ENCODE data around the gene UBR3.

Gene UBR3

DNA sequence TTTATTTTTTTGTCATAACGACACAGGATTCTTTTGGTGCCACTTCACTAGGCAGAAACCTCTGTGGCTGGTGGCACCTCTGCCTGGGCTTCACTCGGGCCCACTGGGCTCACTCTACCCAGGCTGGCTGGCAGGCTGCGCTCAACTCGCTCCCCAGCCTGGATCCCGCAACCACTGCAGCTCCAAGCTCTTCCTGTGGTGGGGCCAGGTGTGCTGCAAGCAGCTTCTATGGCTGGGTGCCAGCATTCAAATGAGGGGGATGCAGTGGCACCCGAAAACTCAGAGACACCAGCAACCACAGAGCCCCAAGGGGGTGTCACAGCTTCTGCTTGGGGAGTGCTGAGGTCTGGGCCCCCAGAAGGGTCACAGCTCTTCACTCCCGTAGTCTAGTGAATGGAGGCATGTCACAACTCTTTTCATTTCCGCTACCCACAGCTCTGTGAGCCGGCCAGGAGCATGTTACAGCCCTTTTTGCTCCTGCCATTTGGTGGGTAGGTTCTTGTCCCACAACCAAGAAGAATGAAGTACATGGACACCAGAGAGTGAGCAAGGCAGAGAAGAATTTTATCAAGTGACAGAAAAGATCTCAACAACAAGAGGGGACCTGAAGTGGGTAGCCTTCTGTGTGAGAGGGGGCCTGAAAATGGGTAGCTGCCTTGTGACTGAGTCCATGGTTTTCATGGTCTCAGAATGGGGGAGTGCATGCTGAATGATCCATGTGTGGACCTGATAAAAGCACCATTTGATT lies 170.1 kb downstream of the UBR3 start:
- in situ Hi-C loops (cut with MboI; ENCODE audit: low sequenced_read_pairs) = no loop called here

DNA sequence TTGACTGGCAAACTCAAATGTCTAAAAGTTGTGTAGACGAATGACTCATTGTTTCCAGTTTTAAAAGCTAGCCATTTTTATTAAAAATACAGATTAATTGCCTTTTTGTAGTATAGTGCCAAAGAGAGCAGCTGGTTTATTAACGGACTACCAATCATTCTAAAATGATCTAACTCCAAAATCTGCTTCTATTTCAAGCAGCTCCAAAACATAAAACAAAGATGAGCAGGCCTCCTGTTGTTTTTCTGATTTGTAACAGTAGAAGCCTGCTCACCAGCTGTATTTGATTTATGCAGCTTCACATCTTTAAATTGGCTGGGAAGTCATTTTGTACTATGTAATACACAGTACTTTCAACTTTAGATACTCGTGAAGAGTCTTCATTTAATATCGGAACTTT lies 171.8 kb downstream of the UBR3 start:
- in situ Hi-C loops (cut with MboI; ENCODE audit: low sequenced_read_pairs) = no loop called here

DNA sequence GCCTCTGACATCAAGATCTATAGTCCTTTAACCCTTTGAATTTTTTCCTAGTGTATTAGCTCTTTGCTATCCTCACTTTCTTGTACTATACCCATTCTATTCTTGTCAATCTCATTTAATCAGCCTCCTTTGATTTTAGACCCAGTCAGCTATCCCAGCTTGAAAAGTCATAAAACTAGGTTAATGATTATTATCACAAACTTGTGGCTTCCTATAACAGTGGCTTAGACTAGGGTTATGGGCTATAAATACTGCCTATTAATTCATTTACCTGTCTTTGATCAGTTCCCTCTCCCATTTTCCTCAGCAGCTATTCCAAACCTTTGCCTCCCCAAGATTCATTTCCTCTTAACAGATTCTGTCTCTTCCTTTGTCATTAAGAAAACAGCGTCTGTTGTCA lies 174.8 kb downstream of the UBR3 start:
- in situ Hi-C loops (cut with MboI; ENCODE audit: low sequenced_read_pairs) = no loop called here

DNA sequence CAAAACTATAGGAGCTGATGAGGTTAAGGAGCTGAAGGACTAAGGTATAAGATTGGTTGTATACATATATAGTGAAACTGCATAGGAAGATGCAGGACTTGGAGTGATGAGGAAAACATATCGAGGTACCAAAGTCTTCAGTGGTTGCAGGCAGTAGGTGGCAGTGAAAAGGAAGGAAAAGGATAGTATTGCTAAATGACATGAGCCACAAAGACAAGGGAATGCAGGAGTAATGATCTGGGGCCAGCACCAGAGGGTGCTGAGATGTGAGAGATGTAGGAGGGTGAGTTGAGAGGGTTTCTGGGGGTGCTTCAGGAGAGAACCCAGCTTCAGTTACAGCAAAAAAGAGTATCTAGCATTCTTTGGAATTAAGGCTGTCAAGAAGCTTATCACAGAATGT lies 178.4 kb downstream of the UBR3 start:
- in situ Hi-C loops (cut with MboI; ENCODE audit: low sequenced_read_pairs) = no loop called here

DNA sequence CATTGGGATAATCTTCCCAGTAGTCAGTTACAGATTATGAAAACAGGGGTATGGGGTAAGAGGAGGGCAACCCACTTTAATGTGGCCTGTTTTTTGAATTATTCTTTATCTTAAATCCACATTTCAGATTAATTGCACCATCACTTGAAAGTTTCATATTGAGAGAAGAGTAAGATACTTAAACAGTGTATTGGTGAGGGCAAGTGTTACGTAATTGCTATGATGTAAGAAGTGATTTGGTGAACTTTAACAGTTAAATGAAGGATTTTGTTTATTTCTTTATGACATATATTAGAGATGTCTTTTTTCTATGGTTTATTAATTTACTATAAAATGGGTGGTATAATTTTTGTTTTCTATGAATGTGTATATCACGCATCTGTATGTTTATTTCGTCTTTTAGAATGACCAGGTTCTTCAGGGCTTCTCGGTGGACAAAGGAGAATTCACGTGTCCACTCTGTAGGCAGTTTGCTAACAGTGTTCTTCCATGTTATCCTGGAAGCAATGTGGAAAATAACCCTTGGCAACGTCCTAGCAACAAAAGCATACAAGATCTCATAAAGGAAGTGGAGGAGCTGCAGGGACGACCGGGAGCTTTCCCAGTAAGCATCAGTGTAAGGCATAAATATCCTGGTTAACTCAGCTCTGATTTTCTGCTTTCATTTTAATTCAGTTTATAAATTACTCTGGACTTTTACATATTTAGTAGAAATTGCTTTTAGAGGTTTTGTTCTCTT lies 179.5 kb downstream of the UBR3 start:
- in situ Hi-C loops (cut with MboI; ENCODE audit: low sequenced_read_pairs) = no loop called here

DNA sequence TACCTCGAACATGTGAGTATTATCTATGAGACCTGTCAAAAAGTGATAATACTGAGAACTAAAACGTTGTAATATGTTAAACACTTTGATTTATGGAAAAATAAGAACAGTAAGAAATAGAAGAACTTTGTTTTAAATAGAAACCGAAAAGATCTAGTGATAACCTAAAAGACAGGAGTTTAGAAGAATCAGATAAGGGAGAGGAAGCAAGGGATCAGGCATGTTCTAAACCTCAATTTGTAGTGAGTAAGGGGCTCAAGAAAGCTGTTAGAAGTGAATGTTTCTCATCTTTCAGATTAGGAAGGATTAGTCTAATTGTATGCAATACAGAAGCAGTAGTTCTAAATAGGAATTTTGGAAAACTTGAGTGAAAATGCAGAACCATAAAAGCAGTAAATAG lies 182.0 kb downstream of the UBR3 start:
- in situ Hi-C loops (cut with MboI; ENCODE audit: low sequenced_read_pairs) = no loop called here

DNA sequence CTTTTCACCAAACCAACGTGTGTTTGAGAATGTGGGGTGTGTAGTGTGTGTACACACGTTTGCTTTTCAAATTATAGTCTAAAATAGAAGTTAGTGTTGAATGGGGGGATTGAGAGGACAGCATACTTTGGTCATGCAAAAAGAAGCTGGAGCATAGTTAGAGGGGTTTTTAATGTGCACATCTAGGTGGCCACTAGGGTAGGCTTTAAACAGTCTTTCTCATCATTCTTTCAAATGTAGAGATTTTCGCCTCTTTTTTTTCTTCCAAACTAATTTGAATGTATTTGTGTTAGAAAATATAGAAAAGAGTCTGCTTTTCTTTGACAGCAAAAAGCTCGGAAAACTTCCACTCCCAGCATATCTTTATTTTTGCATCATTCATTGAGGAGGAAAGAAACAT lies 185.5 kb downstream of the UBR3 start:
- in situ Hi-C loops (cut with MboI; ENCODE audit: low sequenced_read_pairs) = no loop called here

DNA sequence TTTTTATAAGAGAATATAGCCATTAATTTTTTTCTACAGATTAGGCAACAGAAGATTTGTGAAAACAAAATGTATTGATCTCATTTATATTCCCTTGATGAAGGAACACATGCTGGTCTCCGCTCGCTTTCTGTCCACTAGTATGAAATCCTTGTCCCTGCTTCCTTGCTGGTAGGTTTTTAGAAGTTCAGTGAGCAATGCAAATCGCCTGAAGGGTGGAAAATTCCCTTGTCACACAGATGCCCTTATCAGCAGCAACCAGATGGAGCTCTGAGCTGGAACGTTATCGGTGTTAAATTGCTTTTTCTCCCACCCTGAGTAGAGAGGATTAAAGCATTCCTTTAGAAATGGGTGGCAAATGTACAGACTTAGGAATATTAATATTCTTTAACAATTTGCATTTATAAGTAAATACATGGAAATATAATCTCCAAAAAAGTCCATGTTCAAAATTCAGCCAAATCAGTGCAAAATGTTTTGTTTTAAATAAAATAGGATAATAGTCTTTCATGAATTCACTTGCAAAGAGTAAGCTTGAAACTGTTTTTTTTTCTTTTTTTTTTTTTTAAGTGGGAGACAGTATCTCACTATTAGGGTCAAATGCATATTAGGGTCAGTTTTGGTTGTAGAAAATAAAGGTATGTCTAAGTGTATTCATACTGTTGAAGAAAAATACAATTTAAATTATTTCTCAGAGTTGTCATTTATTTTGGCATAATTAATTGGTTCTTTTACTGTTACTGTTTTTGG lies 186.7 kb downstream of the UBR3 start:
- in situ Hi-C loops (cut with MboI; ENCODE audit: low sequenced_read_pairs) = no loop called here

DNA sequence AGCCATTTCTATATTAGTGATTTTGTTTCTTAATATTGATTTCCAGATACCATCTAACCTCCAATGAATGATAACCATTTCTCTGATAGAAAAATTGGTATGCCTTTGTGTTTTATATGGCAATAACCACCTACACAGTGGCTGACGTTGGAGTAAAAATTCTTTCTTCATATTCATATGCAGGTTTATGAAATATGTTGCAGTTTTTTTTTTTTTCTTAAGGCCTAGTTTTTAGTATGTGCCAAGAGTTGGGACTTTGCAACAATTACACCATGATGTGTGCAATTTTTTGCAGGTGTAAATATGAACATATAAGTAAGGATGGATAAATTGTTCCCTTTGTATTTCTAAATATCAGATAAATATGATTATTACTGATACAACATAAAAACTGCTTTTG lies 187.5 kb downstream of the UBR3 start:
- in situ Hi-C loops (cut with MboI; ENCODE audit: low sequenced_read_pairs) = no loop called here

DNA sequence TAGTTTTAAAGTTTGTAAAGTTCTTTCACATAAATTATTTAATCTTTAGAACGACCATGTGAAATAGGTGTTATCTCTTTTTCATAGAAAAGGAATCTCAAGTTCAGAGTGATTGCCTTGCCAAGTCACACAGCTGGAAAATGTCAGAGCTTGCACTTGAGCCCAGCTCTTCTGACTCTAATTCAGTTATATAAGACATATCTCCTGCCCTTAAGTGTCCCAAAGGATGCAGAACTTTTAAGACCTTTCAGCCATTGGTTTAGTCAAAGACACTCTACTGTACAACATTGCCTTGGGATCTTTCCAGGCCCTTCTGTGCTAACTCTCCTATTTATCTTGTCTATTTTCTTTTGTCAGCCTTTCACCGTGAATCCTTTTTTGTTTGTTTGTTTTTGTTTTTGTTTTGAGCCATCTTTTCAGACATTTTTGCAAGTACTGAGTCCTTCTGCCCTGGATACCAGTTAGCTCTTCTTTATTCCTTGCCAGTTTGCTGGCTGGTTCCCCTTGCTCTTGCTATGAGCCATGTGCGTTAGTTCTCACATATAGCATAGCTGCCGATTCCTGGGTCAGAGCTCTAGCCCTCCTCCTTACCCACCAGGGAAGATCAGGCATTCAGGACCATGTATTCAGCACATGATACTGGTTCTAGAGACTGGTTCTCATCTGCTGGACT lies 190.7 kb downstream of the UBR3 start:
- in situ Hi-C loops (cut with MboI; ENCODE audit: low sequenced_read_pairs) = no loop called here

DNA sequence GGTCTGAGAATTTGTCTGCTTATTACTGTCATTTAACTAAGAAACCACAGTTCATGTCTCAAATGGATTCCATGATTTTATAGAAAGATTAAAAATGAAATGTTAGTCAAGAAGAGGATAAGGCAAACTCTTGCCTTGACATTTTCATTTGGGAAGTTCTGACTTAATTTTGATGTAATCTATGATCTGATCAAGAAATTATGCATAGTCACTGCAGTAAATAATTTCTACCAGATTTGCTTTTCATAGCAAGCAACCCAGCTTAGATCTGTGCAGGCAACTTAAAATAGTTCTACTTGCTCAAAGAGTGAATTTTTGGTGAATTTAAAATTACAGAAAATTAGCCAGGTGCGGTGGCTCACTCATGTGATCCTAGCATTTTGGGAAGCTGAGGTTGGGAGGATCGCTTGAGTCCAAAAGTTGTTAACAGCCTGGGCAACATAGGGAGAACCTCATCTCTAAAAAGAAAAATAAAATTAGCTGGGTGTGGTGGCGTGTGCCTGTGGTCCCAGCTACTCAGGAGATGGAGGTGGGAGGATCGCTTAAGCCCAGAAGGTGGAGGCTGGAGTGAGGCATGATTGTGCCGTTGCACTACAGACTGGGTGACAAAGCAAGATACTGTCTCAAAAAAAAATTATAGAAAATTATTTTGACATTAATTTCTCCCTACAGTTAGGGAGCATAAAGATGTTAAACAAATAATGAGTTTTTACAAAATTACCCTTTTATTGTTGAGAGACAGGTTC lies 192.0 kb downstream of the UBR3 start:
- in situ Hi-C loops (cut with MboI; ENCODE audit: low sequenced_read_pairs) = no loop called here

DNA sequence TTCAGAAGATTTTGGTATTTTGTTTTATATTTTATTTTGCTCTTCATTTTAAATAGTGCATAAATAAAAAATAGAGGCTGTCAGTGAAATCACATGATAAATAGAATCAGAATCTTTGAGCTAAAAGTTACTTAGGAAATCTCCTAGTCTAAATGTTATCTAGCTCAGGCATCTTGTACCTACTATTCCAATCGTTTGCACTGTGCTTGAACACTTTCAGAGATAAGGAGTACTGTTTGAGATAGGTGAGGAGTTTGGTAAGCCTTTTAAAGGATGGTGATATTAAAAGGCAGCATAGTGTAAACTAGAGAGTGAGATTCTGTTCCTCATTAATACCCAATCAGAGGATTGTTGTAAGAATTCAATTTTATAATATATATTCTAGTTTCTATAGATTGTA lies 193.5 kb downstream of the UBR3 start:
- in situ Hi-C loops (cut with MboI; ENCODE audit: low sequenced_read_pairs) = no loop called here

DNA sequence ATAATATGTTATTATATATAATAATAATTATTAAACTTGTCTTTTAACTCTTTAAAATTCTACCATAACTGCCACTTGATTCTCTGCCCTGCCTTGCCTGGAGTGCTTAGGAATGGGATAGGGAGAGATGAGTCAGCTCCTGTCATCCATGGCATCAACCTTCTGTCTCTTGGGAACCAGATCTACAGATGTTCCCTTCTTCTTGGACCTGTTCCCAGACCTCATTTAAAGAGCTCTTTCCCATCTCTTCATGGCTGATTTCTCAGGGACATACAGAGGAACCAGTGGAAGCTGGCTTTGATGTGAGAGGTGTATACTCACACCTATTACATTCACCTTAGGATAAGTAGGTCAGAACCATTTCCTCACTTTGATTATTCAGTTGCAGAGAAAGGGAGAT lies 195.4 kb downstream of the UBR3 start:
- in situ Hi-C loops (cut with MboI; ENCODE audit: low sequenced_read_pairs) = no loop called here

DNA sequence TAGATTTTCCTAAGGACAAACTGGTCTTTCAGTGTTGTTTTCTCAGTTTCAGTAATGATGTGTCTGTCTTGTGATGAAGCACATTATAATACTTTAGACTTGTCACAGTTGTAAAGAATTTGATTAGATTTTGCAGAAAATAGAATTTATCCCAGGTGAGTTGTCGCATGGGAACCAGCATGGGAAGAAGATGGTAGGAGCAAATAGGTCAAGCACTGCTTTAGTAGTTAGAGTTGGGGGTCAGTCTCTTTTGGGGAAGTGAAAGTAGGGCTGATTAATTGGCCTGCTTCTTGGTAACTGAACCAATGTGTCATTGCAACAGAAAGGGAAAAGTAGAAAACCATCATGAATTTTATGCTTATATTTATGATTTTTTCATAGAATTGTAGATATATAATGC lies 197.5 kb downstream of the UBR3 start:
- in situ Hi-C loops (cut with MboI; ENCODE audit: low sequenced_read_pairs) = no loop called here

DNA sequence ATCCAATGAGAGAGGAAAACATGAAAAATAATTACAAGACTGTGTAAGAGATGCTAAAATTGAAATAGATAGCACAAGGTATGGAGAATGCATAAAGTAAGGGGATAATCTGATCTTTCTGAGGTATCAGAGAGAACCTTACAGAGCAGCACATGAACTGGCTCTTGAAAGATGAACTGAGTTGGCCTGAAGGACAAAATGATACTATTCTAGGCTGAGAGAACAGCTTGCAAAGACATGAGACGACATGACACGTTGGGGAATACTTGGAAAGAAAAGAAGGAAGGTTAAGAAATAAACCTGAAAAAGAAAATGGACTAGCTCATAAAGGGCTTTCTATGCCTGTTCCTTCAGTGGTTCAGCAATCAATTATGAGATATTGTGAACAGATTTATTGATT lies 198.0 kb downstream of the UBR3 start:
- in situ Hi-C loops (cut with MboI; ENCODE audit: low sequenced_read_pairs) = no loop called here

DNA sequence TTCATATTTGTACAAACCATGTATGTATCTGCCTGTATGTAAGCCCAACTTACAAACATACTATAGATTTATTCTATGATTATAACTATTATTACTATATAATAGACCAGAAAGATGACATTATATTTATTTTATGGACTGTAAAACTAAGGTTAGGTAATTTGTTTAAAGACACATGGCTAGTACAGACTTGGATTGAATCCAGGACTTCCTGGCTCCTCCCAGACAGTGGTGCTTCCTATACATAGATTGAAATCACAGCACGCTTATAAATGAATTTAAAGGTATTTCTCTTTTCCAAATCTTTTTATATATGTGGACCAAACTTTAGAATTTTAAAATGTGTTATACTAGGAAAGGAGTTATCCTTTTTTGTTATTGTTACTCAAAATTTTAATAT lies 199.1 kb downstream of the UBR3 start:
- in situ Hi-C loops (cut with MboI; ENCODE audit: low sequenced_read_pairs) = no loop called here

DNA sequence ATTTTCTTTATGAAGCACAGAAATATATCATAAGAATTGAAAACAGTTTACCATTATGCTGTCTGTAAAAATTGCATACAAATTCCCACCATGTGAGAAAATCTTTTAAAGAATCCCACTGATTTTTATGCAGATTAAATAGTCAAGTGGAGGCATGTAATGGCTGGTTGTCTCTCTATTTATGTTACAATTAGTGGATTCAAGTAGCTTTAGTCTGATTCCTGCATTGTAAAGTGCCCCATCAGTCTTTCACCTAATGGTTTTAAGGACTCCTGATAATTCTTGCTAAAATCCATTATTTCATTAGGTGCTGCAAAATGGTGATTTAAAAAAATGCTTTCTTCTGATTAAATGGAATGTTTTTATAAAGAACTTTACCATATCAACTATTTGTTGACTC lies 202.3 kb downstream of the UBR3 start:
- in situ Hi-C loops (cut with MboI; ENCODE audit: low sequenced_read_pairs) = no loop called here

DNA sequence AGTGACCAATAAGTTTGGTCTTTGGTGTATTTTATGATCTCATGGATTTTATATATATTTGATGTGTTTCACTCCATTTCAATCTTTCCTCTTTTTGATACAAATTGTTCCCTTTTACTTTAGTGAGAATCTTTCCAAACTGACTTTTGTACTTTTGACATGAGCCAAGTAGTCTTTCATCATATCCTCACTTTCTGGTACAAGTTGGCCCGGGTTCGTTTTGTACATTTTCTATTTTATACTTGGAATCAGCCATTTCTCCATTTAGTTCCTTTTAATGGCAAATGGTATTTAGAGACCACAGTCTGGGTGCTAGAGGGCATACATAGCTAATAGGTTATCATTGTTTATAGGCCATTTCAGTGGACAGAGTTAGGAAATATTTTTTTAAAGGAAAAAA lies 202.8 kb downstream of the UBR3 start:
- in situ Hi-C loops (cut with MboI; ENCODE audit: low sequenced_read_pairs) = no loop called here

DNA sequence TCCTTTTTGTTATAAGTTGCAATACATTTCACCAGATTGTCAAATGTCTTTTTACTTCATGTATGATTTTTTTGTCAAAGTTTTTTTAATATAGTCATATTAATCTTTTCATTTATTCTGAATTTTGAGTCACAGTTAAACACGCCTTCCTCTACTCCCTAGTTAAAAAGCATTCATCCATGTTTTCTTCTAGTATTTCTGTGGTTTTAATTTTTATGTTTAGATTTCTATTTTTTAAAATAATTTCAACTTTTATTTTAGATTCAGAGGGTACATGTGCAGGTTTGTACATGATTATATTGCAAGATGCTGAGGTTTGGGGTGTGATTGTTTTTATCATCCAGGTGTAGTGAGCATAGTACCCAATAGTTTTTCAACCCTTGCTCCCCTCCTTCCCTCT lies 204.0 kb downstream of the UBR3 start:
- in situ Hi-C loops (cut with MboI; ENCODE audit: low sequenced_read_pairs) = no loop called here

DNA sequence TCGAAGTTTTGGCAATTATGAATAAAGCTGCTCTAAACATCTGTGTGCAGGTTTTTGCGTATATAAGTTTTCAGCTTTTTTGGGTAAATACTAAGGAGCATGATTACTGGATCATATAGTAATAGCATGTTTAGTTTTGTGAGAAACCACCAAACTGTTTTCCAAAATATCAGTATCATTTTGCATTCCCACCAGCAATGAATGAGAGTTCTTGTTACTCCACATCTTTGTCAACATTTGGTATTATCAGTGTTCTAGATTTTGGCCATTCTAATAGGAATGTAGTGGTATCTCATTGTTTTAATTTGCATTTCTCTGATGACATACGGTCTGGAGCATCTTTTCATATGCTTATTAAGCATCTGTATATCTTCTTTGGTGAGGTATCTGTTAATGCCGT lies 207.3 kb downstream of the UBR3 start:
- in situ Hi-C loops (cut with MboI; ENCODE audit: low sequenced_read_pairs) = no loop called here

DNA sequence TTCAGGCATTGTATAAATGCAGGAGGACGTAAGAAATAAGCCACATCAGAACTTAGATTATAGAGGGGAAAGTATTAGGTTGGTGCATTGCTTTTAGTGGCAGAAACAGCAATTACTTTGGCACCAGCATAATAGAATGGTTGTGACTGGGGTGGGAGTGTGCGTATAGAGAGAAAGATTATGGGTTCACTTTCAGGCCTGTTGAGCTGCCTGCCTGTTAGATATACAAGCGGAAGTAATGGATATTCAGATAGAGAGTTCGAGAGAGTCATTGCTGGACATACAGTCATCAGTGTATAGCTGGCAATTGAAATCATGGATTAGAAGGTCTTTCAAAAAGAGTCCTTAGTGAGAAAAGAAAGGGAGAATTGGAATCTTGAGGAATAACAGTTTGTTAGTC lies 211.5 kb downstream of the UBR3 start:
- in situ Hi-C loops (cut with MboI; ENCODE audit: low sequenced_read_pairs) = no loop called here

Measured in HL-60/S4 (cell line).